A673 (cell line): Measurements from ENCODE around the gene KRT7. TPM values are rescaled to one million over a fixed set of nuclear protein-coding genes. Genes with fewer than 3 reads are reported as not detected.

ENCODE experiments used
- BruUV-seq: library from RNA; stranded (reverse); fragments of 400-500 nt; replicated peaks from 2 replicates; lab custom pipeline; 2021; lab: Mats Ljungman, UMichigan
- CTCF ChIA-PET: fragments of 300-600 bp; sonication (Branson Sonifier 250); formaldehyde crosslinking; loops from one replicate; lab custom pipeline; 2022; ENCODE audit warnings: antibody characterized with exemption; lab: Charles Lee
- POLR2A ChIA-PET: fragments of 300-600 bp; sonication (Branson Sonifier 250); formaldehyde crosslinking; loops from one replicate; lab custom pipeline; 2022; ENCODE audit warnings: antibody characterized with exemption; ENCODE audit not compliant: low non-redundant PET; lab: Charles Lee
- DNase-seq: peaks from one replicate; pipeline ENCODE4 v3.0.0-alpha.2; 2015; ENCODE audit warnings: low spot score
- H3K27ac ChIP-seq: fragments of 200-600 bp; sonication (generic); 2 replicates; pipeline ENCODE4 v1.5.1; 2016; ENCODE audit warnings: mixed run types, low read depth, mild to moderate bottlenecking, mixed read lengths, antibody characterized with exemption, low read length; ENCODE audit not compliant: poor library complexity, severe bottlenecking
- H3K27me3 ChIP-seq: fragments of 200-600 bp; sonication (generic); replicated peaks from 2 replicates; pipeline ENCODE4 v1.6.1; 2017; ENCODE audit warnings: mixed run types, low read depth, mild to moderate bottlenecking, mixed read lengths, antibody characterized with exemption, low read length; ENCODE audit not compliant: insufficient read depth, poor library complexity
- H3K36me3 ChIP-seq: fragments of 200-600 bp; sonication (generic); 2 replicates; pipeline ENCODE4 v1.6.1; 2016; ENCODE audit warnings: mixed run types, mild to moderate bottlenecking, mixed read lengths, antibody characterized with exemption, low read length; ENCODE audit not compliant: insufficient read depth, poor library complexity, severe bottlenecking
- H3K4me1 ChIP-seq: fragments of 200-600 bp; sonication (generic); 2 replicates; pipeline ENCODE4 v1.6.1; 2017; ENCODE audit warnings: mixed run types, mild to moderate bottlenecking, mixed read lengths, antibody characterized with exemption, low read length; ENCODE audit not compliant: insufficient read depth, poor library complexity, severe bottlenecking
- H3K4me3 ChIP-seq: fragments of 200-600 bp; sonication (generic); 2 replicates; pipeline ENCODE4 v1.5.1; 2016; ENCODE audit warnings: low read depth, mixed run types, mild to moderate bottlenecking, mixed read lengths, low read length; ENCODE audit not compliant: poor library complexity, severe bottlenecking
- H3K9me3 ChIP-seq: fragments of 200-600 bp; sonication (generic); 2 replicates; pipeline ENCODE4 v1.6.1; 2016; ENCODE audit warnings: mixed run types, low read depth, mild to moderate bottlenecking, mixed read lengths, antibody characterized with exemption, low read length; ENCODE audit not compliant: poor library complexity, severe bottlenecking
- EZH2 ChIP-seq: fragments of 200-600 bp; sonication (generic); IDR thresholded peaks from 2 replicates; pipeline ENCODE4 v1.6.1; 2017; ENCODE audit warnings: borderline replicate concordance, low read depth, mild to moderate bottlenecking, mixed read lengths, antibody characterized with exemption, low read length; ENCODE audit not compliant: poor library complexity, severe bottlenecking
- intact Hi-C: fragments of 100-400 bp; cut with micrococcal nuclease; formaldehyde crosslinking; loops from one replicate; pipeline ENCODE4 v1.10.0; 2022; ENCODE audit not compliant: unreplicated experiment
- total RNA-seq: library from RNA; stranded (reverse); gene quantifications from 2 replicates; pipeline ENCODE4 v1.2.3, GENCODE V29; 2021
- TF ChIP-seq, protein P1 (sequence below): fragments of 300-800, 200-600 bp; sonication (generic); conservative IDR thresholded peaks from 2 replicates; pipeline ENCODE4 v1.5.1; 2017; ENCODE audit warnings: low read depth, mild to moderate bottlenecking, antibody characterized with exemption, low read length, moderate library complexity, mixed read lengths

Gene KRT7
- total RNA-seq, 1 experiment from 2014 or later: 1.0 TPM

DNA sequence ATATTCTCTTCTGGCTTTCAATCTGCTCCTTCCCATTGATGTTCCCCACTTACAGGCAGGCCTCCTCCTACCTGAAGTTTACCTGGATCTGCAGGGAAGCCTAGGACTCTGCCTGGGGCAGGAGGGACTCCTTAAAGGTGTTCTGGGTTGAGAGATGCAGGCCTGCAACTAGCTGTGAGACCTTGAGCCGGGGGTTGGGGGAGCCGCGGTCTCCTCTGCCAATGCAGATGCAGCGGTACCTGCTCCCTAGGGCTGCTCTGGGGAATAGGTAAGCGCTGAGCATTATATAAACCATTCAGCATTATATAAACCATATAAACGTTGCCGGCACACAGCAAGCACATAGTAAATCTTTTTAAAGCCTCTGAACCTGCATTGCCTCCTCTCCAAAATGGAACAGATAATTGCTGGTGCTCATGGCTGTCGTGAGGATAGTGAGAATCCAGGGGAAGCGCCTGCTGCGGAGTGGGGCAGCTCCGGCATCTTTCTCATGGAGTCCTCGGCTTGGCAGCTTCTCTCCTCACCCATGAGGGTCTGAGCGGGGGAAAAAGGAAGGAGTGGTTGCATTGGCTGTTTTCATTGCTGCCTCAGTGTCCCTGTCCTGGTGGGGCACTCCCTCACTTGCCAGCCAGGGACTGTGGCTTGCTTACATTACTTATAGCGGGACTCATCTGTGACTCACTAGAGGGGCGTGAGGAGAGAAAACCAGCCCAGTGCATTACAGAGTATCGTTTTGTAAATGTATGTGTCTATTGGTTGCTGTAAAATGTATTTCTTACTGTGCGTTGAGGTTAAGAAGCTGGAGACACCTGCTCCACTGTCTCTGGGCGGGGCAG is 28.7 kb upstream of the KRT7 start:
- intact Hi-C loops: no loop called here
- no peak overlapping the region for H3K27ac ChIP-seq
- H3K36me3 ChIP-seq: no peaks in the 10 kb centered on the region
- no TSS peak for BruUV-seq
- TF ChIP-seq EZH2: no peak
- TF ChIP-seq, protein P1, sequence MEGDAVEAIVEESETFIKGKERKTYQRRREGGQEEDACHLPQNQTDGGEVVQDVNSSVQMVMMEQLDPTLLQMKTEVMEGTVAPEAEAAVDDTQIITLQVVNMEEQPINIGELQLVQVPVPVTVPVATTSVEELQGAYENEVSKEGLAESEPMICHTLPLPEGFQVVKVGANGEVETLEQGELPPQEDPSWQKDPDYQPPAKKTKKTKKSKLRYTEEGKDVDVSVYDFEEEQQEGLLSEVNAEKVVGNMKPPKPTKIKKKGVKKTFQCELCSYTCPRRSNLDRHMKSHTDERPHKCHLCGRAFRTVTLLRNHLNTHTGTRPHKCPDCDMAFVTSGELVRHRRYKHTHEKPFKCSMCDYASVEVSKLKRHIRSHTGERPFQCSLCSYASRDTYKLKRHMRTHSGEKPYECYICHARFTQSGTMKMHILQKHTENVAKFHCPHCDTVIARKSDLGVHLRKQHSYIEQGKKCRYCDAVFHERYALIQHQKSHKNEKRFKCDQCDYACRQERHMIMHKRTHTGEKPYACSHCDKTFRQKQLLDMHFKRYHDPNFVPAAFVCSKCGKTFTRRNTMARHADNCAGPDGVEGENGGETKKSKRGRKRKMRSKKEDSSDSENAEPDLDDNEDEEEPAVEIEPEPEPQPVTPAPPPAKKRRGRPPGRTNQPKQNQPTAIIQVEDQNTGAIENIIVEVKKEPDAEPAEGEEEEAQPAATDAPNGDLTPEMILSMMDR: no peak
- H3K4me1 ChIP-seq: peaks cover 24% of the 10 kb centered on the region
- ChIA-PET POLR2A (no interaction called here), CTCF (no interaction called here)
- DNase-seq: no peak
- no peaks in the 10 kb centered on the region for H3K27me3 ChIP-seq
- H3K4me3 ChIP-seq: no peak overlapping the region
- H3K9me3 ChIP-seq: no peaks in the 10 kb centered on the region

DNA sequence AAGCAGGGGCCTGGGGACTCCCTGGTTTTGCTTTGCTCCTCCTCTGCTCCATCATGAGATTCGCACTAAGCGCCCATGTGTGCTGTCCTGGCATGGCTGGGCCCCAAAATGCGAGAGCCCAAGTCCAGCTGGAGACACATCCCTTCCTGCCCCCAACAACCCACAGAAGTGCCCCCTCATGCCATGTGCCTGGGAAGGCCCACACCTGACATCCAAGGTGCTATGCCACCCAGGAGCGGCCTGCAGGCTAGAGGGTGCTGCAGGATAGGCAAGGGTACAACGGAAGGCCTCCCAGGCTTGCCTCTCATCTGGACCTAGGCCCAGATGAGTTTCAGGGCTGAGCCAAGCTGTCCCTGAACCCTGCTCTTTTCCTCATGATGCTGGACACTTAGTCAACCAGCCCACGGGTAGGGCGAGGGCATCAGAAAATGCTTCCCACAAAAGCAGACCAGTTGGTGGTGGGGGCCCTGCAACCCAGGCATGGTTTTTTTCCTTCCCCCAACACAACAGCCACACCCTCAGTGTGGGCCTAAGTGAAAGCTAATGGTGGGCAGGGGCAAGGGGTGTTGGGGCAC is 28.0 kb upstream of the KRT7 start:
- no peak for TF ChIP-seq EZH2
- TF ChIP-seq, protein P1: no peak
- no TSS peak for BruUV-seq
- no peaks in the 10 kb centered on the region for H3K36me3 ChIP-seq
- no peak overlapping the region for H3K27ac ChIP-seq
- ChIA-PET POLR2A (no interaction called here), CTCF (no interaction called here)
- no peak overlapping the region for H3K4me3 ChIP-seq
- H3K27me3 ChIP-seq: no peaks in the 10 kb centered on the region
- intact Hi-C loops: no loop called here
- DNase-seq: no peak
- no peaks in the 10 kb centered on the region for H3K9me3 ChIP-seq
- H3K4me1 ChIP-seq: peaks cover 24% of the 10 kb centered on the region

DNA sequence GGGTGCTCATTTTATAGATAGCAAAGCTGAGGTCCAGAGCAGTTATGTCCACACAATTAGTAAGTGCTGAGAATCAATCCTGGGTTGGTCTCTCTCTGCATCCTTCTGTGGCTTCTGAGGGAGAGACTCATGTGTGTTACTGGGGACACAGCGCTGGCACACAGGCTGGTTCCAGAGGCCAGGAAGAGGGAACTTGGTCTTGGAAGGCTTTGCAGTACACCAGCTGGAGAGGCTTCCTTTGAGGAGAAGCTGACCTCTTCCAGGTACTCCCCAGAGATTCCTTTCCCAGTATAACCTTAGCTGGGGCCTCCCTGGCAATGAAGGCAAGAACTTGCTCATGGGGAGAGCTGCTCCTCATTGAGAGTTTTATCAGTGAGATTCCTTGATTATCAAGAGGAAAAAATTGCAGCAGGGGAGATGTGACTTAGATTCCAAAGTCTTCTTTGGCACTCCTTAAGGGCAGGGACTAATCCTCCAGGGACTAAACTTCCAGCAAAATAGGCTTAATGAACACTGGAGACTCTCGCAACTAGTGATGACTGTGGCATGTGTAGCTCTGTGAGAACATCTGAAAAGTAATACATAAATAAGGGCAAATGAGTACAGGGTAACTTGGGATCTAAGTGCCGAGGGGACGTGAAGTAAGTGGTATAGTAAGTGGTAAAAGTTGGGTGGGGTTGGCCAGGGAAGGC is 27.3 kb upstream of the KRT7 start:
- CTCF ChIA-PET: no interaction called here
- no TSS peak for BruUV-seq
- TF ChIP-seq, protein P1: no peak
- TF ChIP-seq EZH2: no peak
- peaks cover 24% of the 10 kb centered on the region for H3K4me1 ChIP-seq
- intact Hi-C loops: no loop called here
- no peaks in the 10 kb centered on the region for H3K9me3 ChIP-seq
- no peak overlapping the region for H3K27ac ChIP-seq
- no peaks in the 10 kb centered on the region for H3K36me3 ChIP-seq
- no peak for DNase-seq
- POLR2A ChIA-PET: no interaction called here
- H3K27me3 ChIP-seq: no peaks in the 10 kb centered on the region
- no peak overlapping the region for H3K4me3 ChIP-seq
